LNCaP clone FGC (cell line): Measurements from ENCODE around the gene TMEM140.

Experiments
- DNase-seq: peaks from one replicate; pipeline ENCODE4 v3.0.0-alpha.2; 2011; ENCODE audit warnings: low read depth
- H3K4me3 ChIP-seq: 2 replicates; pipeline ENCODE4 v1.5.1; 2011; ENCODE audit warnings: mild to moderate bottlenecking, low read depth, low read length, control low read depth
- TF ChIP-seq, protein P1 (sequence below): IDR thresholded peaks from 2 replicates; pipeline ENCODE4 v1.5.1; 2012; ENCODE audit warnings: mild to moderate bottlenecking; ENCODE audit not compliant: control insufficient read depth, insufficient read depth; ENCODE audit errors: extremely low read depth

TMEM140 gene

DNA sequence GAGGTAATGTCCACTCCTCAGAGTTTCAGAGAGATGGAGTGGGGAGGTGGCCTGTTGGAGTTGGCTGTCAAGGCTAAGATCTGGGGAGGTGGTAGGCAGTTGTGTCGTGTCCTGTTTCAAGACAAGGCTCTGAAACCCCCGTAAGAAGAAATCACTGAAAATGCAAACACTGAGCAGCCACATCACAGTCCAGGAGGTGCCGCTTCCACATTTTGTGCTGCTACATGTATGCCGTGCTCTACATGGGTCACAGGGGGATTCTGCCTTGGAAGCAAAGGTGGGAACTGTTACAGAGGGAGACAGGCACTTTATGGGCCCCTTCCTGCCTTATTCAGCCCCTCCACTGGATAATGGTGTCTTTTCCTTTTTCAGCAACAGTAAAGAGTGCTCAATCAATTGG is 51.6 kb downstream of the TMEM140 start:
- no peak for DNase-seq
- H3K4me3 ChIP-seq: no peak overlapping the region
- TF ChIP-seq, protein P1, sequence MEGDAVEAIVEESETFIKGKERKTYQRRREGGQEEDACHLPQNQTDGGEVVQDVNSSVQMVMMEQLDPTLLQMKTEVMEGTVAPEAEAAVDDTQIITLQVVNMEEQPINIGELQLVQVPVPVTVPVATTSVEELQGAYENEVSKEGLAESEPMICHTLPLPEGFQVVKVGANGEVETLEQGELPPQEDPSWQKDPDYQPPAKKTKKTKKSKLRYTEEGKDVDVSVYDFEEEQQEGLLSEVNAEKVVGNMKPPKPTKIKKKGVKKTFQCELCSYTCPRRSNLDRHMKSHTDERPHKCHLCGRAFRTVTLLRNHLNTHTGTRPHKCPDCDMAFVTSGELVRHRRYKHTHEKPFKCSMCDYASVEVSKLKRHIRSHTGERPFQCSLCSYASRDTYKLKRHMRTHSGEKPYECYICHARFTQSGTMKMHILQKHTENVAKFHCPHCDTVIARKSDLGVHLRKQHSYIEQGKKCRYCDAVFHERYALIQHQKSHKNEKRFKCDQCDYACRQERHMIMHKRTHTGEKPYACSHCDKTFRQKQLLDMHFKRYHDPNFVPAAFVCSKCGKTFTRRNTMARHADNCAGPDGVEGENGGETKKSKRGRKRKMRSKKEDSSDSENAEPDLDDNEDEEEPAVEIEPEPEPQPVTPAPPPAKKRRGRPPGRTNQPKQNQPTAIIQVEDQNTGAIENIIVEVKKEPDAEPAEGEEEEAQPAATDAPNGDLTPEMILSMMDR: no peak

DNA sequence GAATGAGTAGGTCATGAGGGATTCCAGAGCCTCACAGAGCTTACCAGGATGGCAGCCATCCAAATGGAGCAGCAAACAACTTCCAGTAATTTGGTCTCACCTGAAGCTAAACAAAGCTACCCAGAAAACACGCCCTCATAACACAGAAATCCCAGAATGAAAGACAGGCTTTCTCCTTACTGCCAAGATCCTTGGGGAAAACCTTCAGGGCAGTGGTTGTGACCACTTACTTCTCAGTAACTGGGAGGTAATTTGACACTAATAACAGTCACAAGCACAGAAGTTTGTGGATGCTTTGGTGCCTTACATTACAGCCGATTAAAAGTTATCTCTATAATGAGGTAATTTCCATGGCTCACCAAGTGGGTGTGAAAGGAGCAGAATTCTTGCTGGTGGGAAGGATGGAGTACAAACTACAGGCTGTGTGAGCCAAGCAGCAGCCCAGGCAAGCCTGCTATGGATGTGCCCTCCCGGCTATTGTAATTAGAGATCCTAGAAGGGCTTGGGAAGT is 53.0 kb downstream of the TMEM140 start:
- TF ChIP-seq, protein P1: no peak
- no peak overlapping the region for H3K4me3 ChIP-seq
- no peak for DNase-seq

DNA sequence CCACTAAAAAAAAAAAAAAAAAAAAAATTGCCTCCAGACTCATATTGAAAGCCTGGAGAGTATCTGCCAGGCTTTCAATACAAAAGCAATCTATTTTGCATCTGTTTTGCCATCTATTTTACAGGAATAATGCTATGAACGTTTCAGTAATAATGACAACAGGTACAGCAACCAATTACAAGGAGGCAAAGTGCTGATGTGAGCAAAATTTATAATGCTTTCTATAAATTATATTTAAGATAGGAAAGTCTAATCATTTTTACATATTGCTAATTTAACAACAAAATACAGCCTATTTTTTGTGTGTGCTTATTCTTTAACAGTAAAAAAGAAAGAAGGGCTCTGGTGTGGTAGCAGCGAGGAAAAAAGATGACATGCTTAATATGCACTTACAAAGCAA is 53.5 kb downstream of the TMEM140 start:
- no peak for DNase-seq
- TF ChIP-seq, protein P1: no peak
- H3K4me3 ChIP-seq: no peak overlapping the region

DNA sequence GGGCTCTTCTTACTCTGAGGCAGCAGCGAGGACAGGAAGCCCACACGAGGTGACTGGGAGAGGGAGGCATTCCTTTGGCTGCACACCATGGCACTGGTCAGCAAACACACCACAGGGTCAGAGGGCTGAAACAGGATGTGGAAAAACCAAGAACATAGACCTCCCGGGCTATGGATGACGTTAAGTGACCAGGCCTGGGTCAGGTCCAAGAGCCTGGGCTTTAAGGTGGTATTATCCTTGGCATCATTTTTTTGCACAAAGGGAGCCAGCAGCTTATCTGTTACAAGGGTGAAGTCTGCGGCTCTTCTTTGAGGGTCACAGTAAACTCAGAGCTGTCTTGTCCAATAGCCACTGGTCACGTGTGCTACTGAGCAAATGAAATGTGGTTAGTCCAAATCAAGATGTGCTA is 56.5 kb downstream of the TMEM140 start:
- TF ChIP-seq, protein P1: no peak
- DNase-seq: no peak
- no peak overlapping the region for H3K4me3 ChIP-seq

DNA sequence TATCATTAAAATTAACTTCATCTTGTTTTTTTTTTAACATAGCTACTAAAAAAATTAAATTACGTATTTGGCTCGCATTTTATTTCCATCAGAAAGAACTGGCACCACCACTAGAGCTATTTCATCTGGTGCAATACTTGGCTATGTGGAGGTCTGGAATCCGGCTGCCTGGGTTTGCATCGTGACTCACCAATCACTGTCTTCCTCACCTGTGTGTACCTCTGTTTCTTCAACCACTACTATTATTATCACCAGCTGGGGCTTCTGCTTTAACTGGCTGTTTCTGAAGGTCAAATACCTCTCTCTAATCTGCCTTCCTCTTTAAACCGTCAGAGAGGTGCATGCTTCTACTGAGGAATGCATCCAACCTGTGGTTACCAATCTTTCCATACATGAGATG is 57.0 kb downstream of the TMEM140 start:
- TF ChIP-seq, protein P1: no peak
- no peak for DNase-seq
- H3K4me3 ChIP-seq: no peak overlapping the region

DNA sequence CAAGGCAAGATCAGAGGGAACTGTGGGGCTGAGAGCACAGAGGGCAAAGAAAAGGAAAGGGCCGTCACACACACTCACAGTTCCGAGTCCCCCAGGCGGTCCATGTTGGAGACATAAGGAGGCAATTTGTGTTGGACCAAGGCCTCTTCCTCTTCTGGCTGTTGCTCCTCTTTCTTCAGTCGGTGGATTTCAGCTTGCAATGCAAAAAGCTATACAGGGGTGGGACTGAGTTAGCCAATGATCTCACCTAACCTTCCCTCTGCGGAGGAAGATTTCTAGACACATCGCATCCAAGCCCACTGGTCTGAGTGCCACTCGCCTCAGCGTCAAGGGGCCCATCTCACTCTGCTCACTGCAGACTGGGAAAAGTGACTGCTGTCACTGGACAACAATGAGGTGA is 58.0 kb downstream of the TMEM140 start:
- TF ChIP-seq, protein P1: no peak
- no peak for DNase-seq
- H3K4me3 ChIP-seq: no peak overlapping the region

DNA sequence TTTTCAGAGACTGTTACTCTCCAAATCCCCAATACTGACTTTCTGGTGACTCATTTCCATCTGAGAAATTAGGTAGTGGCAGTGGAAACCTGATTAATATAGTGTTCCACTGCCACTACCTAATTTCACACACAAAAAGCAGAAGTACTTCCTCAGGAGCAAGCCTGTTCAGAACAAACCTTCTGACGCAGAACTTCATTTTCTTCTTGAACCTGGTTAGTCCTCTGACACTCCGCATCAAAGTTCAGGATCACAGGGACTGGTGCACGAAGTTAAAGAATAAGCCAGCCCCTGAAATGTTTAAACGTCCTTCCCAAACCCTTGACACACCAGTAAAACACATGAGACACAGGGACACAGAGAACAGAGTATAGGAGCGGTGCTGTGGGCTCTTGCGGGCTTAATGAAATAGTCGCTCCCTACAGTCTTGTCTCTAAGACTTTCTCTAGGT is 59.1 kb downstream of the TMEM140 start:
- H3K4me3 ChIP-seq: no peak overlapping the region
- TF ChIP-seq, protein P1: no peak
- DNase-seq: no peak
